ENCODE results near the gene RGSL1.

GRCh38 chr1:182602935-182603645 lies 153.1 kb downstream of the RGSL1 start:
- TF ChIP-seq REST (IDR thresholded peaks at IDR 0.05; ENCODE audit: insufficient read depth in 1 of 2, low read depth in 2 of 2, low read length in 2 of 2) (no peak), TAF1 (IDR thresholded peaks at IDR 0.05; ENCODE audit: borderline replicate concordance, insufficient read depth, low read length) (no peak), FOXP2 (optimal IDR thresholded peaks at IDR 0.05; ENCODE audit: borderline replicate concordance, extremely low read depth, extremely low read length, insufficient read depth) (no peak), POLR2AphosphoS5 (IDR thresholded peaks at IDR 0.05; ENCODE audit: low read depth, low read length) (no peak), SIN3A (IDR thresholded peaks at IDR 0.05; ENCODE audit: borderline replicate concordance, insufficient read depth, low read length) (no peak)
